HG03520 (cell line): ENCODE measurements around the gene HES7.

Source experiments
- ATAC-seq: cut with Tn5 transposase; IDR thresholded peaks from one replicate; pipeline ENCODE4 v1.9.1; 2021; ENCODE audit warnings: mild to moderate bottlenecking, moderate library complexity; ENCODE audit not compliant: unreplicated experiment

The HES7 gene

GRCh38 chr17:8075574-8076342 is 48.1 kb downstream of the HES7 start:
- no peak for ATAC-seq

- ATAC-seq, result no peak
Measured at GRCh38 chr17:8075081-8075480, 48.8 kb downstream of the HES7 start.

- no peak for ATAC-seq
Measured at GRCh38 chr17:8074554-8074953, 49.4 kb downstream of the HES7 start.

GRCh38 chr17:8073627-8074484 is 50.0 kb downstream of the HES7 start:
- no peak for ATAC-seq

- ATAC-seq, result no peak
Measured at GRCh38 chr17:8072729-8073461, 51.0 kb downstream of the HES7 start.

GRCh38 chr17:8072341-8072728 is 51.6 kb downstream of the HES7 start:
- ATAC-seq, result no peak

GRCh38 chr17:8071496-8071895 is 52.4 kb downstream of the HES7 start:
- ATAC-seq, result no peak
